HG02610 (cell line): ENCODE data around the gene PRPSAP1.
"Not testable (repeated sequence)": the region's sequence is repeated elsewhere in the genome, so short reads cannot be mapped to it uniquely, and the experiment has no call there.

Experiments used
- ATAC-seq: cut with Tn5 transposase; IDR thresholded peaks from one replicate; pipeline ENCODE4 v1.9.1; 2021; ENCODE audit warnings: mild to moderate bottlenecking, moderate library complexity; ENCODE audit not compliant: unreplicated experiment

PRPSAP1 gene

DNA sequence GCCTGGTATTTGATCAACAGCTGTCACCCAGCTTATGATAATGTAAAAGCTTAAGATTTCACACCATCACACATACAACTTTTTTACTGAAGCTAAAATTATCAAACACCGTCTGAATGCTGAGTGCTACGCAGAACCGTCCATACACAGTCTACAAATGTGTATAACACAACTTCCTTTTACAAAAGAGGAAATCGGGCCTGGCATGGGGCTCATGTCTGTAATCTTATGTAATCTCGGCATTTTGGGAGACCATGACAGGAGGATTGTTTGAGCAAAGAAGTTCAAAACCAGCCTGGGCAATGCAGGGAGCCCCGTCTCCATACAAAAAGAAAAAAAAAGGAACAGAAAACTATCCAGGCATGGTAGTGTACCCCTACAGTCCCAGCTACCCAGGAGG is 26.0 kb downstream of the PRPSAP1 start:
- ATAC-seq, result no peak

DNA sequence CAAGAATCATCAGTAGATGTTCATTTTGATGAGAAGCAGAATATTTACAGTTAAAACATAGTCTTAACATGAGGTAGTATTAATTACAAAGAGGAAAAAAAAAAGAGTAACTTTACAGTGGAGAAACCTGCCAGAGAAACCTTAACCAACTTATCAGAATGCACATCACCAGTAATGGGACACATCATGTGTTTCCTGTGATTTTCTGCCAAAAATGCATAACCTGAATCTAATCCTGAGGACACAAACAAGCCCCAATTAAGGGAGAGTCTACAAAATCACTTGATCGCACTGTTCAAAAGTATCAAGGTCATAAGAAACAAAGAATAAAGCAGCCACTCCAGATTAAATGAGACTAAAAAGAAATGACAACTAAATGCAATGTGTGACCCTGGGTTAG is 27.4 kb downstream of the PRPSAP1 start:
- no peak for ATAC-seq

DNA sequence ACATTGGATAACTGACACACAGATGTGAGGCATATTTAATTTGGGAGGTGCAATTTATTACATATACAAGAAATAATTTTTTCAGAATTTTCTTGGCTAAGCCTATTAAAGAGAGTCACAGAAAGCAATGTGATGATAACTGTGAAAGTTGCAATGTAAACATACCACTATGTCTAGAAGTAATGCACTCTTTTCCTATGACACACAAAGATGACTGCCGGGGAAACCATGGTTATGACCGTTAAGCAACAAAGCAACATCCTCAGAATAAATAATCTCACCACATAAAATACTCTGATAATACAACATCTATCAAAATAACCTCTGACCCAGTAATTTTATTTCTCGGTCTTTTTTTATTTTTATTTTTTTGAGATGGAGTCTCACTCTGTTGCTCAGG is 35.1 kb downstream of the PRPSAP1 start:
- no peak for ATAC-seq

DNA sequence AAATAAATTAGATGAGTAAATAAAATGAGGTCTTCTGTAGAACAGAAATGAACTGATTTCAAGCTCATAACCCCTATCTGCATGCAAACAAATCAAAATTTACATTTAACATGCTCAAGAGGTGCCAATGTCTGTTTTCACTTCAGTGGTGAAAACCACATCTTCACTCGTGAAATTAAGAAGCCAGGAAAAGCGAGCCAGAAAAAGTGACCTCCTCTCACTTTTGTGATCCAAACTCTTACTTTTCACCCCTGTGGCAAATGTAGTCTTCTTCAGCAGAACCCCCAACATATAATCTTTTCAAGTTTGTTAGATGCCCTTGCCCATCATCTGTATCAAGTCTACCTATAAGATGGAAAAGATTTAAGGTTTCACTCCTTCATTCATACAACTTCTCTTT is 36.2 kb downstream of the PRPSAP1 start:
- ATAC-seq, result no peak

DNA sequence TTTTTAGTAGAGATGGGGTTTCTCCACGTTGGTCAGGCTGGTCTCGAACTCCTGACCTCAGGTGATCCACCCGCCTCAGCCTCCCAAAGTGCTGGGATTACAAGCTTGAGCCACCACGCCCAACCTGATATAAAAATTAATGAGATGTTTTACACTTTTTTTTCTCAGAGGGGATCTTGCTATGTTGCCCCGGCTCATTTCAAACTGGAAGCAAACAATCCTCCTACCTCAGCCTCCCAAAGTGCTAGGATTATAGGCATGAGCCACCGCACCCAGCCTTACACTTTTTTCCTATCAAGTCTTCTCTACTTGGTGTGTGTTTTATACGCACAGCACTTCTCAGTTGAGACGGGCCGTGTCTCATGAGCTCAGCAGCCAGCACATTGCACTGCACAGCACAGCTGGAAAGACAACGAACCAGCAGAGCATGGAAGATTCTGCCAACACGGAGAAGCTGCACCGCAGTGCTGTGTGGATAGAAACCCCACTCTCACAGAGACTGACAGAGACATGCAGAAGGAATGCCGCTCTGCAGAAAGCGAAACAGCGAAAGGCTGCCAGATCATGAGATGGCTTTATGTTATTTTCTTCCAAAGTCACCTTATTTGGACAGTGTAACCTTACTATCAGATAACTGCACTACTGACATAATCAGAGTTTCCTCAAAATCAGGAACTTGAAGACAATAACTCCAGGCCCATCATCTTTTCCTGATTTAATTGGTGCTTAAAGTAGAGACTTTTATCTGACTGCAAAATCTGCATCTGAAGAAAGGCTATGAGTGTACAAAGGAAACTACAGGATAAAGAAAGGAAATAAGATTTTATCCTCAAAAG is 39.1 kb downstream of the PRPSAP1 start:
- no peak for ATAC-seq

DNA sequence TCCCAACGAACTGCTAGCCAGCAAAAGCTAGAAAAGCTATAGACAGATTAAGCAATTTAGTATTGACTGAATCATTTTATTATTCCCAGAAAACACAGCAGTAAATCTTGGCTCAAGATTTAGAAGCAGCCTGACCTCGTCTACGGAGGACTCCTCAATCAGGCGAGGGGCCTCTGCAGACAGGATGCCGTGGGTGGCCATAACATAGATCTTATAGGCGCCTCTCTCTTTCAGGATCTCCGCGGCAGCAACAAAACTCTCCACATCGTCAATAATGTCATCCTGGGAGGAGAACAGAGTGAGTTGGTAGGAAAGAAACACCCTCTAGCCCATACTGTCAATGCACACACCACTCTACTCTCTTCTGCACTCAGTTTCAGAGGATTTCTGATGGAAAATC is 41.0 kb downstream of the PRPSAP1 start:
- no peak for ATAC-seq

DNA sequence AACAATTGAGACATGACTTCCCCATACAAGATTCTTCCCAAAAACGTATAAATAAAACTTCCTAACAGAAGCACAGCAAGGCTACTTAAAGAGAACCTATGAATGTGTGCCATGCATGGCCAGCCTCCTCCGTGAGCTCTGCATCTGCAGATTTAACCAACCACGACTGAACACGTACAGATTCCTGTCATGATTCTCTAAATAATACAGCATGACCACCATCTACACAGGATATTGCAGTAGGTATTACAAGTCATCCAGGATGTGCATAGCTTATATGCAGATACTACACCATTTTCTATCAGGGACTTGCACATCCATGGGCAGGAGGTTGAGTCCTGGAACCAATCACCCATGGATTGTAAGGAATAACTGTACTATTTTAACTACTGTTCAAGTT is 44.3 kb downstream of the PRPSAP1 start:
- no peak for ATAC-seq

DNA sequence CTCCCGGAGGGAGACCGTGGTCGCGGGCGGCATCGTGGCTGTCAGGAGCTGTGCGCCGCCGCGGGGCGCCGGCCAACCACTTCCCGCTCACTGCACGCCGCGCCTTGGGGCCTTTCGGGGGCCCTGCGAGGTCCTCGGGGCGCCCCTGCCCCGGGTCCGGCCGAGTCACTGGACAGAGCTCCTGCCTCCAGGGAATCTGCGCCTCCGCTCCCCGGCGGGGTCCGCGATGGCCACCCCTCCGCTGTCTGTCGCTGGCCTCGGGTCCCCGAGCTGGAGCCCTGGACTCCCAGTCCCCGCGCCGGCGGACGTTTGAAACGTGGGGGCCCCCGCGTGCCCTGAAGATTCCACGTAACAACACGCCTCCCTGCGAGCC is 45.8 kb downstream of the PRPSAP1 start, which contains the start of gene QRICH2:
TSS of gene QRICH2 (minus strand) at position 311 of the 373 bp plus-strand sequence. CDS start at position 33, 278 bp downstream.
- no peak for ATAC-seq

DNA sequence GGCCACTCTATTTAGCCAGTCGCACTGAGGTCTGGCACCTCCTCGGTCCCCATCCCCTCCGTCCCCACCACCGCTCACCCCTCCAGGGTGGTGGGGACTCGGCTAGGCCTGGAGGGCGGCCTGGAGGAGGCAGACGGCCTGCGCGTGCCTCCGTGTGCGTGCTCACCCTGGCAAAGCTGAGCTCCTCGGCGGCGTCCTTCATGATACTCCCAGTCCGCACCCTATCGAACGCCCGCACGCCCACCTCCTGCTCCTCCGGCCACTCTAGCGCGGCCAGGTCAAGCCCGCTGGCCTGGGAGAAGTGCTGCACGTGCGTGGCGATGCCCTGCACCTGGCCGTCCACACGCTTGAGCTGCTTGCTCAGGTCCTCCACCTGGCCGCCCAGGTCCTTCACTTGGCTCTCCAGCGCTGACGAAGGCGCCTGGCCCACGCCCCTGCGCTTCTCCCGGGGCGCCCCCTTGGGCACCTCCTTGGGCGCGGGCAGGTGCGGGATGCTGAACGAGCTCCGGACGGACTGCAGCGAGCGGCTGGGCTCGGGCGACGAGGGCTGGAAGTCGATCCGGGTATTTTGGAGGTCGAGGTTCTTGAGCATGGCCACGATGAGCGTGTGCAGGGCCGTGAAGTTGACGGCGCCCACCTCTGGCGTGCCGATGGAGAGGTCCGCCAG is 46.3 kb downstream of the PRPSAP1 start:
- ATAC-seq, result no peak

DNA sequence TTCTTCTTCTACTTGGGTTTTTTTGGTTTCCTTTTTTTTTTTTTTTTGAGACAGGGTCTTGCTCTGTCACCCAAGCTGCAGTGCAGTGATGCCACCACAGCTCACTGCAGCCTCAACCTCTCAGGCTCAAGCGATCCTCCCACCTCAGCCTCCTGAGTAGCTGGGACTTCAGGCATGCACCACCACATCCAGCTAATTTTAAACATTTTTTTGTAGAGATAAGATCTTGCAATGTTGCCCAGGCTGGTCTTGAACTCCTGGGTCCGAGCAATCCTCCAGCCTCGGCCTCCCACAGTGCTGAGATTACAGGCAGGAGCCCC is 48.6 kb downstream of the PRPSAP1 start:
- not testable (repeated sequence) for ATAC-seq

DNA sequence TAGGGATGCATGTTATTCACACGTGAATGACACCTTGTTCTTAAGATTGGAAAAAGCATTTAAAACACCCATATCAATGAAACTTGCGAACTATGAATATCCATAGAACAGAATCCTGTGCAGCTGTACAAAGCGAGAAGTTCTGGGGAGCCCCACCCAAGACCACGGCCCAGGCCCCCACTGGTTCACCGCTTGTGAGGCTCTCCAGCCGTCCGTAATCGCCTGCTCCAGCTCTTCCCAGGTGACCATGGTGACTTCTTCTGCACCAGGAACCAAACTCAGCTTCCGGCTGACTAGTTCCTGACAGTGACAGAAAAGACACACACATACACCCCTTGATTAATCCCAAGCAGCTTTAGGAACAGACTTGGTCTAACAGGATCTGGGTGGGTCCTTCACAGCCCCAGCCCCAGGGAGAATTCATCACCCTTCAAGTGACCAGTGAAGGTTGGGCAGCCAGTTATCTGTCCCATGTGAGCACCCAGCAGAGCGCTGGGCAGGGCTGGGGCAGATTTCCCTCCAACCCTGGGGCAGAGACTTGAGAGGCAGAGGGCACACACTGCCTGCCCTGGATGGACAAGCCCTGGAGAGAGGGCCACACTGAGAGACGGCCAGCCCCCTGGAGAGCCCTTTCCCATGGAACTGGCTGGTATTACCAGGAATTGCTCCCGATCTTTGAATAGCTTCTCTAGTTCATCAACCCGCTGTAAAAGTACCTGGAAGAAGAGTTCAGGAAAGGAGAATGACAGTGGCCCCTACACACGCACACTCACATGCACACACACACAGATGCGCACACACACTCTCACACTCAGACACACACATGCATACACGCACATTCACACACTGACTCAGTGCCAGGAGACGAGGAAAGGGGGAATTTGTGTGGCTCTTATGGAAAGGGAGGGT is 49.2 kb downstream of the PRPSAP1 start:
- ATAC-seq, result no peak

DNA sequence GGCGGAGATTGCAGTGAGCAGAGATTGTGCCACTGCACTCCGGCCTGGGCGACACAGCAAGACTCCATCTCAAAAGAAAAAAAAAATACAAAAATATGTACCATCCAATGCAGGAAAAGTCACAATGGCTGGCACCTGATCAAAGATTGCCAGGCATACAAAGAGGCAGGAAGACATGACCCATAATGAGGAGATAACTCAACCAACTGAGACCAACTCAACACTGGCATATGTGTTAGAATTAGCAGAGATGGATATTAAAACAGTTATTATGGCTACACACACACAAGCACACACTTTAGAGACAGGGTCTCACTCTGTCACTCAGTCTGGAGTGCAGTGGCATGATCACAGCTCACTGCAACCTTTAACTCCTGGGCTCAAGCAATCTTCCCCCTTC is 56.3 kb downstream of the PRPSAP1 start:
- ATAC-seq, result no peak

DNA sequence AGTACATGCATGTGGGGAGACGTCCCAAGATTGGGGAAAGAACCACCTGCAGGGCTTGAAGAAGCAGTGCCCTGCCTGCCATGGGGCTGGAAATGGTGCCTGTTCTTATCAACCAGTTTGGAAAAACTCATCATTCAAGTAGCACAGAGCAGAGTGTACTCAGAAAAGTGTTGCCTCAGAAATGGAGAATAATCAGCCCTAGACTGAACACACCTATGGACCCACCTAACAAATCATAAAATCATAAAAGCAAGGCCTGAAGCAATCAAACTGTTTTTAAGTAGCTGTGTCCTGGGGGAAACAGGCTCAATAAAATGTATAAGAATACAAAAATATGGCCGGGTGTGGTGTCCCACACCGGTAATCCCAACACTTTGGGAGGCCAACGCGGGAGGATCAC is 56.8 kb downstream of the PRPSAP1 start:
- ATAC-seq, result no peak

DNA sequence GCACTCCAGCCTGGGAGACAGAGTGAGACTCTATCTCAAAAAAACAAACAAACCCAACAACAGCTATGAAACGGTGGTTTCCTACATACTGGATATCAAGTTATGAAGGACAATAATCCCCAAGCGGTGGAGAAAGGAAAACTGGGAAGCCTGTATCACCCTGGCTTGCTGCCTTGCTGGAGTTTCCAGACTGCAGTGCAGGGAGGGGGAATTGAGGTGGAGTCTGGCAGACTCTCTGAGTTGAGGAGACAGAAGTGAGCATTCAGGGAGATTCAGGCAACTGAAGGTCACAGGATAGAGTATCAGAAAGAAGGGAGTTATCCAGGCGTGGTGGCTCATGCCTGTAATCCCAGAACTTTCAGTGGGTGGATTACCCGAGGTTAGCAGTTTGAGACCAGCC is 57.5 kb downstream of the PRPSAP1 start:
- ATAC-seq, result no peak

DNA sequence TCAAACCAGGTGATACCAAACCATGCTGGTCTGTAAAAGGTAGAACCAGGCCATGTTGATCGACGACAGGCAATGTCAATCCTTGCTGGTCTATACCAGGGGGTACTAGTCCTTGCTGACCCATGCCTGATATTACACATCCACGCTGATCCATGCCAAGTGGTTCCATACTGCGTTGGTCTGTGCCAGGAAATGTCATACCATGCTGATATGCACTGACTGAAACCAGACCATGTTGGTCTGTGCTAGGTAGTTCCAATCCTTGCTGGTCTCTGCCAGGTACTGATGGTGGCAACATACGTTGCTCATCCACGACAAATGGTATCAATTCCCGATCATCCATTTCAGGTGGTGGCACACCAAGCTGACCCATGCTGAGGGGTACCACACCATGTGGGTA is 60.6 kb downstream of the PRPSAP1 start:
- no peak for ATAC-seq

DNA sequence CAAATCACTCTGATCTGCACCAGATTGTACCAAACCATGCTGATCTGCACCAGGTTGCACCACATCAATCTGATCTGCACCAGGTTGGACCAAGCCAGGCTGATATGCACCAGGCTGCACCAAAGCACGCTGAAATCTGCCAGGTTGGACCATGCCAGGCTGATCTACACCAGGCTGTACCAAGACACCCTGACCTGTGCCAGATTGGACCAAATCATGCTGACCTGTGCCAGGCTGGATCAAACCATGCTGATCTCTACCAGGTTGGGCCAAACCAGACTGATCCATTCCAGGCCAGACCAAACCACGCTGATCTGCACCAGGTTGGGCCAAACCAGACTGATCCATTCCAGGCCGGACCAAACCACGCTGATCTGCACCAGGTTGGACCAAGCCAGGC is 61.1 kb downstream of the PRPSAP1 start:
- no peak for ATAC-seq

DNA sequence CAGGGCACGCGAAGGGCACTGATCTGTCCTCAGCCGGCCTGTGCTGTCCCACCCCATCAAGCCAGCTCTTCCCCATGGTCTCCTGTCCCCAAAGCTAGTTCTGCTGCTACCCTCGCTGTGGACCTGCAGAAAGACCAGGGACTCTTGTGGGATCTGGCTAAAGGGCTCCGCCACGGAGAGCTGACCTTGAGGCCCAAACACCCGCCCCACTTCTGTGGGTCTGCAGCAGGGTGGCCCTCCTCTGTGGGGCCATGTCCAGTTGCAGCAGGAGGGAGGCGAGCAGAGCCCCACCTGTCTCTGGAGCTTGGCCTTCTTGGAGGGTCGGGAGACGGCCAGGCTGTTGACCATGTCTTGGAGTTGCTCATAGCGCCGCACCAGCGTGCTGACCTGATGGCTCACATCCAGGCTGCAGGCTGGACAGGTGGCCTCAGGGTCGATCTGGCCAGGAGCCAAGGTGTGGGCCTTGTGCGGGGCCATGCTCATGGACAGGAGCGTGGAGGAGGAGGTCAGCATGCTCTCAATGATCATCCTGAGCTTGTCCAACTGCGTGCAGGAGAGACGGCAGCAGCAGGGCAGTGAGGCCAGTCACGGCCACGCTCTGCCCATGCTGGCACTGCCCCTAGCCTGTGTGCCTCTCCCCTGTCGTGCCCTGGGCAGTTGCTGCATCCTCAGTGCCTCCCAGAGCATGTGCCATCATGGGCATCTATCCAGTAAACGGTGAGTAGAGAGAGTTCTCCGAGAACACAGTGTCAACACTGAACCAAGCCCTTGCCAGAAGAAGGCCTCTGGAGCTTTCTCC is 71.9 kb downstream of the PRPSAP1 start:
- no peak for ATAC-seq

DNA sequence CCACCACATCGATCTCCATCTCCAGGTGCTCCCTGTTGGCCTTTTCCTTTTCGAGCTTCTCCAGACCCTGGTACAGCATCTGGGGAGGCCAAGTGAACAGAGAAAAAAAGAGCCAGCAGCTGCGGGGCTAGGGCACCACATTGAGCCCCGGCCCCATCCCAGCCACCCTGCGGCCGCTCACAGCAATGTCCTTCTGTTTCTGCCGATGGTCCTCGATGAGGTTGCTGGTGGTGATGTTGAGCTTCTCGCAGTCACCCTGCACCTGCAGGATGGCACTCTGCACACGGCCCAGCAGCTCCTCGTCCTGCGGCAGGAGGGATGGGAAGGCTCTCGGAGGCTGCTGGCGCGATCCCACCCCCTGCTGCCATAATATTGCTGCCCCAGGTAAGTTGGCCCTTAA is 73.1 kb downstream of the PRPSAP1 start:
- no peak for ATAC-seq

DNA sequence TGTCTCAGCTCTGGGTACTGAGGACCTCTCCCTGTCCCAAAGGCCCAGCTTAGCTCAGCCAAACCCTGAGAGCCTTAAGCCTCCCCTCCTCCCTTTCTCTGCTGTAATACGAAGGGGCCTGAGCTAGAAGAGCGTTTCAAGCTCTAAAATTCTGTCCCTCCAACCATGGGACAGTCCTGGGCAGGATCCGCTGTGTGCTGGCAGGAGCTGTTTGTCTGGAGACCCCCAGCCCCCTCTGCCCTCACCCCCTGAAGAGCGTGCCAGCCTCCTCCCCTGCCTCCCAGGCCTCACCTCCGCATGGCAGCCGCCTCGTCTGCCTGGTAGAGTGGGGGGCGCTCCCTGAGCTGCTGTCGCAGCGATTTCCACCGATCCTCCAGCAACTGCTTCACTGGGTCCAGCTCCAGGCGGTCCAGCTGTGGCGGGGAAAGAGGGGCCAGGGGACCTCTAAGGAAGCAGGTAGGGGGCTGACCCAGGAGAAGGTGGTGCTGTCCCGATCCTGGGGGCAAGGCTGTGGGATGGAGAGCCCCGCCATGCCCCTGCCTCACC is 73.9 kb downstream of the PRPSAP1 start:
- ATAC-seq, result no peak

DNA sequence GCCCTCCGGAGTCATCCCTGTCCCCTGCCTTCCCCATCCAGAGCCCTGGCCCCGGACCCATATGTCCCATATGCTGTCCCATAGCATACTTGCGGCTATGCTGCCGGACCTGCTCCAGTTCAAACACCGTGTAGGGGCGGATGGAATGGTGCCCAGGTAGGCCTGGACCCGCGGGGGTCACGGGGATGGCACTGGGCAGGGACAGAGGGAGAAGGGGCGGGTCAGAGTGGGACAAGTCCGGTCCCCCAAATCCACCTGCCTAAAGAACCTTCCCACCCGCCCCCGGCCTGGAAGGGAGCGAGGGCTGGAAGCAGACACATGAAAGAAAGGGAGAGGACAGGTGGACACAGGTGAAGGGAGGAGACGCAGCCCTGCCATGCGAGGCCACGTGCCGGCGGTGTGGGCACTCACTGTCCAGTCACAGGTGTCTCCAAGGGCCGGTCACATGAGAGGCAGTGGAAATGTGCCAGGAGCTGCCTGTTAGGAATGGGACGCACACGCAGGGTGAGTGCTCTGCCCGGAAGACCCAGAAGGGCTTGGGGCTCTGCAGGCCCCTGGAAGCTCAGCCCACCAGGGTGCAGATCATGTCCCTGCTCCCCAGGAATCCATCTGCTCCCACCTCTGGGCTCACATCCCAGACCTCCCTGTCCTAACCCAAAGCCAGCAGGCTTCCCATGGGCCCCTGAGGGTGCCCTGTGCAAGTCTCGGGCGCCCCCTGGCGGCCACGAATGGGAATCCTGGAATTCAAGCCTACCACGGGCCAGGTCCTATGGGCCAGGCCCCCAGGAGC is 74.6 kb downstream of the PRPSAP1 start:
- no peak for ATAC-seq
